Heart left ventricle (tissue), 13 donors: ENCODE results near the gene ADGRL3.

Experiments used
- CTCF ChIP-seq, 12 donors: fragments of 200-600 bp; sonication (generic) in 4 of 12; IDR thresholded peaks; one replicate each; pipeline versions ENCODE4 v1.5.0 to v1.8.0; 2018 to 2022; ENCODE audit warnings: antibody characterized with exemption in 12 of 12, mild to moderate bottlenecking in 5 of 12
- POLR2A ChIP-seq, 2 donors: fragments of 450-650 bp; IDR thresholded peaks; one replicate each; pipeline ENCODE4 v1.6.1; 2017; ENCODE audit warnings: antibody characterized with exemption in 2 of 2, mild to moderate bottlenecking in 2 of 2, moderate library complexity in 2 of 2
- donor health status: ischemic (EF 13 %, LVEDD 7.1; RV severe dilation, severe dysfunction).
- donor health status: DM: no; HTN: yes; CAD: no.
- donor health status: DM: no; HTN: no; CAD: no.
- donor health status: ischemic (EF 25% LVEDD 6.9; RV normal size, moderate dysfunction).
- donor health status: ischemic (EF 25% LVEDD 5.7; RV mildly dilated, moderate dysfunction).
- donor health status: ischemic (EF 35%, LVEDD 5.7; RV mildly dilated, moderate dysfunction).
- donor health status: nonischemic (EF 11% LVEDD 7.7; RV severe dilation, severe dysfunction).
- donor health status: DM: yes; HTN: yes; CAD: no.
- donor health status: PGD.
- donor health status: ischemic (EF 29% LVEDD 5.4; RV normal size, mild dysfunction).
- donor health status: nonischemic (EF 23%, LVEDD 6.1; RV moderate dilation, normal function).

- TF ChIP-seq CTCF (IDR thresholded peaks at IDR 0.05) (no peak), POLR2A (IDR thresholded peaks at IDR 0.05) (no peak)
Measured at GRCh38 chr4:61400439-61401038, 200.4 kb downstream of the ADGRL3 start.
